ENCODE data around the gene APP.

The APP gene

GRCh38 chr21:25890001-25890400, 280.6 kb downstream of the APP start:
- 96 to 100% methylated on average over 2 of the region's 2 CpGs for WGBS, 2 experiments
- no peaks in the 10 kb centered on the region for H3K27me3 ChIP-seq (ENCODE audit: control insufficient read depth, insufficient read depth, low read length, poor library complexity, severe bottlenecking)
- H3K4me3 ChIP-seq (ENCODE audit: insufficient read depth, low read depth, low read length), result no peak overlapping the region
- peaks cover 32% of the 10 kb centered on the region for H3K36me3 ChIP-seq (ENCODE audit: control insufficient read depth, insufficient read depth, low read length)
- H3K27ac ChIP-seq (ENCODE audit: insufficient read depth, low read depth, low read length, poor library complexity, severe bottlenecking), result no peak overlapping the region
- no peaks in the 10 kb centered on the region for H3K9me3 ChIP-seq (ENCODE audit: control insufficient read depth, low read length)
- H3K4me1 ChIP-seq (ENCODE audit: control insufficient read depth, insufficient read depth, low read length), result no peaks in the 10 kb centered on the region

- H3K27me3 ChIP-seq (ENCODE audit: control insufficient read depth, insufficient read depth, low read length, poor library complexity, severe bottlenecking), result no peaks in the 10 kb centered on the region
- no peak overlapping the region for H3K27ac ChIP-seq (ENCODE audit: insufficient read depth, low read depth, low read length, poor library complexity, severe bottlenecking)
- no peaks in the 10 kb centered on the region for H3K9me3 ChIP-seq (ENCODE audit: control insufficient read depth, low read length)
- WGBS, 2 experiments, result 89% methylated on average over 9 of the region's 9 CpGs
- peaks cover 22% of the 10 kb centered on the region for H3K36me3 ChIP-seq (ENCODE audit: control insufficient read depth, insufficient read depth, low read length)
- H3K4me3 ChIP-seq (ENCODE audit: insufficient read depth, low read depth, low read length), result no peak overlapping the region
- H3K4me1 ChIP-seq (ENCODE audit: control insufficient read depth, insufficient read depth, low read length), result no peaks in the 10 kb centered on the region
These were observed 281.9 kb downstream of the APP start for GRCh38 chr21:25888711-25889110.

- Histone ChIP-seq H3K27me3 (ENCODE audit: control insufficient read depth, insufficient read depth, low read length, poor library complexity, severe bottlenecking) (no peaks in the 10 kb centered on the region), H3K9me3 (ENCODE audit: control insufficient read depth, low read length) (no peaks in the 10 kb centered on the region), H3K4me3 (ENCODE audit: insufficient read depth, low read depth, low read length) (no peak overlapping the region), H3K36me3 (ENCODE audit: control insufficient read depth, insufficient read depth, low read length) (peaks cover 15% of the 10 kb centered on the region), H3K27ac (ENCODE audit: insufficient read depth, low read depth, low read length, poor library complexity, severe bottlenecking) (no peak overlapping the region), H3K4me1 (ENCODE audit: control insufficient read depth, insufficient read depth, low read length) (no peaks in the 10 kb centered on the region)
- 93 to 95% methylated on average over 8 to 9 of the region's 9 CpGs for WGBS, 2 experiments
These were observed 282.8 kb downstream of the APP start for GRCh38 chr21:25887646-25888306.

- H3K36me3 ChIP-seq (ENCODE audit: control insufficient read depth, insufficient read depth, low read length), result peaks cover 15% of the 10 kb centered on the region
- no peaks in the 10 kb centered on the region for H3K9me3 ChIP-seq (ENCODE audit: control insufficient read depth, low read length)
- no peaks in the 10 kb centered on the region for H3K27me3 ChIP-seq (ENCODE audit: control insufficient read depth, insufficient read depth, low read length, poor library complexity, severe bottlenecking)
- H3K4me1 ChIP-seq (ENCODE audit: control insufficient read depth, insufficient read depth, low read length), result no peaks in the 10 kb centered on the region
- WGBS, 2 experiments, result 89 to 90% methylated on average over 4 of the region's 4 CpGs
- H3K27ac ChIP-seq (ENCODE audit: insufficient read depth, low read depth, low read length, poor library complexity, severe bottlenecking), result no peak overlapping the region
- no peak overlapping the region for H3K4me3 ChIP-seq (ENCODE audit: insufficient read depth, low read depth, low read length)
These were observed 283.4 kb downstream of the APP start for GRCh38 chr21:25887166-25887565.

- Histone ChIP-seq H3K27ac (ENCODE audit: insufficient read depth, low read depth, low read length, poor library complexity, severe bottlenecking) (no peak overlapping the region), H3K36me3 (ENCODE audit: control insufficient read depth, insufficient read depth, low read length) (peaks cover 20% of the 10 kb centered on the region), H3K4me3 (ENCODE audit: insufficient read depth, low read depth, low read length) (no peak overlapping the region), H3K27me3 (ENCODE audit: control insufficient read depth, insufficient read depth, low read length, poor library complexity, severe bottlenecking) (no peaks in the 10 kb centered on the region), H3K9me3 (ENCODE audit: control insufficient read depth, low read length) (no peaks in the 10 kb centered on the region), H3K4me1 (ENCODE audit: control insufficient read depth, insufficient read depth, low read length) (no peaks in the 10 kb centered on the region)
- 92 to 95% methylated on average over 7 of the region's 7 CpGs for WGBS, 2 experiments
These were observed 284.7 kb downstream of the APP start for GRCh38 chr21:25885880-25886279.

GRCh38 chr21:25885405-25885804, 285.2 kb downstream of the APP start:
- no peak overlapping the region for H3K27ac ChIP-seq (ENCODE audit: insufficient read depth, low read depth, low read length, poor library complexity, severe bottlenecking)
- WGBS, 2 experiments, result 94 to 96% methylated on average over 4 of the region's 4 CpGs
- H3K27me3 ChIP-seq (ENCODE audit: control insufficient read depth, insufficient read depth, low read length, poor library complexity, severe bottlenecking), result no peaks in the 10 kb centered on the region
- H3K4me1 ChIP-seq (ENCODE audit: control insufficient read depth, insufficient read depth, low read length), result no peaks in the 10 kb centered on the region
- H3K9me3 ChIP-seq (ENCODE audit: control insufficient read depth, low read length), result no peaks in the 10 kb centered on the region
- H3K4me3 ChIP-seq (ENCODE audit: insufficient read depth, low read depth, low read length), result no peak overlapping the region
- peaks cover 20% of the 10 kb centered on the region for H3K36me3 ChIP-seq (ENCODE audit: control insufficient read depth, insufficient read depth, low read length)

- Histone ChIP-seq H3K4me3 (ENCODE audit: insufficient read depth, low read depth, low read length) (no peak overlapping the region), H3K9me3 (ENCODE audit: control insufficient read depth, low read length) (no peaks in the 10 kb centered on the region), H3K4me1 (ENCODE audit: control insufficient read depth, insufficient read depth, low read length) (no peaks in the 10 kb centered on the region), H3K36me3 (ENCODE audit: control insufficient read depth, insufficient read depth, low read length) (peaks cover 20% of the 10 kb centered on the region), H3K27ac (ENCODE audit: insufficient read depth, low read depth, low read length, poor library complexity, severe bottlenecking) (no peak overlapping the region), H3K27me3 (ENCODE audit: control insufficient read depth, insufficient read depth, low read length, poor library complexity, severe bottlenecking) (no peaks in the 10 kb centered on the region)
- 92 to 97% methylated on average over 2 of the region's 2 CpGs for WGBS, 2 experiments
These were observed 286.3 kb downstream of the APP start for GRCh38 chr21:25884311-25884710.

GRCh38 chr21:25881524-25882376, 288.8 kb downstream of the APP start:
- peaks cover 11% of the 10 kb centered on the region for H3K36me3 ChIP-seq (ENCODE audit: control insufficient read depth, insufficient read depth, low read length)
- H3K9me3 ChIP-seq (ENCODE audit: control insufficient read depth, low read length), result no peaks in the 10 kb centered on the region

GRCh38 chr21:25879203-25879602, 291.4 kb downstream of the APP start:
- peaks cover 11% of the 10 kb centered on the region for H3K36me3 ChIP-seq (ENCODE audit: control insufficient read depth, insufficient read depth, low read length)
- H3K27ac ChIP-seq (ENCODE audit: insufficient read depth, low read depth, low read length, poor library complexity, severe bottlenecking), result no peak overlapping the region
- H3K27me3 ChIP-seq (ENCODE audit: control insufficient read depth, insufficient read depth, low read length, poor library complexity, severe bottlenecking), result no peaks in the 10 kb centered on the region
- no peaks in the 10 kb centered on the region for H3K9me3 ChIP-seq (ENCODE audit: control insufficient read depth, low read length)
- no peaks in the 10 kb centered on the region for H3K4me1 ChIP-seq (ENCODE audit: control insufficient read depth, insufficient read depth, low read length)
- no peak overlapping the region for H3K4me3 ChIP-seq (ENCODE audit: insufficient read depth, low read depth, low read length)
- 93 to 96% methylated on average over 3 of the region's 3 CpGs for WGBS, 2 experiments

More at GRCh38 chr21:25881524-25882376, 288.8 kb downstream of the APP start:
- Histone ChIP-seq H3K4me3 (ENCODE audit: insufficient read depth, low read depth, low read length) (no peak overlapping the region), H3K4me1 (ENCODE audit: control insufficient read depth, insufficient read depth, low read length) (no peaks in the 10 kb centered on the region), H3K27ac (ENCODE audit: insufficient read depth, low read depth, low read length, poor library complexity, severe bottlenecking) (no peak overlapping the region), H3K27me3 (ENCODE audit: control insufficient read depth, insufficient read depth, low read length, poor library complexity, severe bottlenecking) (no peaks in the 10 kb centered on the region)
- 76 to 78% methylated on average over 17 of the region's 17 CpGs for WGBS, 2 experiments

GRCh38 chr21:25878344-25878743, 292.2 kb downstream of the APP start:
- no peaks in the 10 kb centered on the region for H3K4me1 ChIP-seq (ENCODE audit: control insufficient read depth, insufficient read depth, low read length)
- 87 to 89% methylated on average over 3 of the region's 3 CpGs for WGBS, 2 experiments
- H3K27me3 ChIP-seq (ENCODE audit: control insufficient read depth, insufficient read depth, low read length, poor library complexity, severe bottlenecking), result no peaks in the 10 kb centered on the region
- no peak overlapping the region for H3K27ac ChIP-seq (ENCODE audit: insufficient read depth, low read depth, low read length, poor library complexity, severe bottlenecking)
- no peaks in the 10 kb centered on the region for H3K9me3 ChIP-seq (ENCODE audit: control insufficient read depth, low read length)
- H3K36me3 ChIP-seq (ENCODE audit: control insufficient read depth, insufficient read depth, low read length), result peaks cover 11% of the 10 kb centered on the region
- H3K4me3 ChIP-seq (ENCODE audit: insufficient read depth, low read depth, low read length), result no peak overlapping the region
